Testis (tissue), 3 donors: ENCODE measurements around the gene ZKSCAN5. TPM values are rescaled to one million over a fixed set of nuclear protein-coding genes. Genes with fewer than 3 reads are reported as not detected.

Source experiments
- DNase-seq: peaks from one replicate; pipeline ENCODE4 v3.0.0-alpha.2; 2019
- H3K27ac ChIP-seq, 2 donors: fragments of 200-600 bp; sonication (generic); one replicate each; pipeline ENCODE4 v1.5.1; 2019
- H3K27me3 ChIP-seq: fragments of 200-600 bp; sonication (generic); one replicate; pipeline ENCODE4 v1.5.1; 2019
- H3K36me3 ChIP-seq: fragments of 200-600 bp; sonication (generic); one replicate; pipeline ENCODE4 v1.5.1; 2017; ENCODE audit warnings: low read depth; ENCODE audit errors: missing control alignments
- H3K4me1 ChIP-seq: fragments of 200-600 bp; sonication (generic); one replicate; pipeline ENCODE4 v1.5.1; 2019
- H3K4me3 ChIP-seq, 2 donors: fragments of 200-600 bp; sonication (generic); one replicate each; pipeline ENCODE4 v1.5.1; 2017 to 2019
- H3K9me3 ChIP-seq: fragments of 200-600 bp; sonication (generic); one replicate; pipeline ENCODE4 v1.5.1; 2017
- CTCF ChIP-seq, 3 experiments: fragments of 450-650 bp in 2 of 3; fragments of 200-600 bp in 1 of 3; sonication (generic) in 1 of 3; IDR thresholded peaks; one replicate each; pipeline ENCODE4 v1.5.1; 2016 to 2019; ENCODE audit warnings: antibody characterized with exemption in 3 of 3, mild to moderate bottlenecking in 2 of 3, moderate library complexity in 1 of 3
- POLR2A ChIP-seq: fragments of 450-650 bp; IDR thresholded peaks from one replicate; pipeline ENCODE4 v1.6.1; 2017; ENCODE audit warnings: antibody characterized with exemption, mild to moderate bottlenecking, moderate library complexity
- WGBS, 2 donors: methylation state at CpG; one replicate each; pipeline ENCODE4 v1.1.5; 2018; 5-methylcytosine and 5-hydroxymethylcytosine counted together
- intact Hi-C: fragments of 100-400 bp; cut with DNase I; formaldehyde crosslinking; loops from one replicate; pipeline ENCODE4 v1.15.1; 2023; ENCODE audit warnings: low total_unique reads
- polyA plus RNA-seq: library from polyadenylated mRNA; stranded (reverse); fragments of 350-450 nt; fragmentation: Illumina TruSeq; extraction: RNeasy Lipid Tissue Mini Kit (QIAGEN cat#74804); gene quantifications from one replicate; pipeline ENCODE4 v1.2.3, GENCODE V29; 2014; ENCODE audit warnings: low read depth, low replicate concordance; ENCODE audit not compliant: insufficient read depth
- total RNA-seq, 2 donors: library from RNA; depleted of rRNA; stranded (reverse); fragments of >200 nt; gene quantifications; one replicate each; pipeline ENCODE4 v1.2.3, GENCODE V29; 2016

ZKSCAN5 gene
- total and polyA plus RNA-seq, 3 donors from 2014 or later = 19.9 to 24.9 (median 24.7) TPM

GRCh38 chr7:99505324-99505662, 831 bp downstream of the ZKSCAN5 start:
- intact Hi-C loops = loop anchor here (10.0 kb wide), 1 partner anchor 50 kb away; the partner anchor contains the start of genes FAM200A and ZNF655
- Histone ChIP-seq H3K4me1 (peaks cover 17% of the 10 kb centered on the region), H3K4me3 (peak overlapping the region; percentile 76 to 86), H3K27me3 (no peaks in the 10 kb centered on the region), H3K36me3 (no peaks in the 10 kb centered on the region), H3K9me3 (no peaks in the 10 kb centered on the region), H3K27ac (peak overlapping the region; percentile 94 to 96)
- TF ChIP-seq POLR2A (no peak), CTCF (IDR thresholded peaks at IDR 0.05) (no peak)
- DNase-seq = no peak
- 1 to 4% methylated on average over 7 to 11 of the region's 11 CpGs for WGBS, 2 donors

GRCh38 chr7:99514050-99514449, 9.6 kb downstream of the ZKSCAN5 start:
- H3K27ac ChIP-seq = no peak overlapping the region
- H3K36me3 ChIP-seq = no peaks in the 10 kb centered on the region
- no peak for DNase-seq
- no peak overlapping the region for H3K4me3 ChIP-seq
- H3K27me3 ChIP-seq = no peaks in the 10 kb centered on the region
- WGBS, 2 donors = 87 to 98% methylated on average over 1 of the region's 1 CpG
- intact Hi-C loops = no loop called here
- TF ChIP-seq POLR2A = no peak
- TF ChIP-seq CTCF (IDR thresholded peaks at IDR 0.05) = no peak
- H3K9me3 ChIP-seq = no peaks in the 10 kb centered on the region
- no peaks in the 10 kb centered on the region for H3K4me1 ChIP-seq

GRCh38 chr7:99521399-99521798, 16.9 kb downstream of the ZKSCAN5 start:
- no peaks in the 10 kb centered on the region for H3K27me3 ChIP-seq
- no peaks in the 10 kb centered on the region for H3K4me1 ChIP-seq
- no peaks in the 10 kb centered on the region for H3K36me3 ChIP-seq
- H3K9me3 ChIP-seq = no peaks in the 10 kb centered on the region
- H3K27ac ChIP-seq = no peak overlapping the region
- DNase-seq = no peak
- 91 to 96% methylated on average over 3 of the region's 3 CpGs for WGBS, 2 donors
- intact Hi-C loops = no loop called here
- TF ChIP-seq CTCF (IDR thresholded peaks at IDR 0.05) (no peak), POLR2A (no peak)
- H3K4me3 ChIP-seq = no peak overlapping the region

- no peak for TF ChIP-seq CTCF (IDR thresholded peaks at IDR 0.05)
- no peak for TF ChIP-seq POLR2A
- H3K4me1 ChIP-seq = no peaks in the 10 kb centered on the region
- no peak overlapping the region for H3K4me3 ChIP-seq
- H3K36me3 ChIP-seq = no peaks in the 10 kb centered on the region
- intact Hi-C loops = no loop called here
- DNase-seq = no peak
- 94% methylated on average over 21 of the region's 21 CpGs for WGBS, 2 donors
- no peaks in the 10 kb centered on the region for H3K27me3 ChIP-seq
- no peak overlapping the region for H3K27ac ChIP-seq
- H3K9me3 ChIP-seq = no peaks in the 10 kb centered on the region
Observed at GRCh38 chr7:99525713-99526440, 21.4 kb downstream of the ZKSCAN5 start.

GRCh38 chr7:99531354-99531765, 26.9 kb downstream of the ZKSCAN5 start:
- TF ChIP-seq POLR2A (no peak), CTCF (IDR thresholded peaks at IDR 0.05) (no peak)
- Histone ChIP-seq H3K36me3 (no peaks in the 10 kb centered on the region), H3K4me1 (no peaks in the 10 kb centered on the region), H3K4me3 (no peak overlapping the region), H3K27me3 (no peaks in the 10 kb centered on the region), H3K27ac (no peak overlapping the region), H3K9me3 (no peaks in the 10 kb centered on the region)
- no peak for DNase-seq
- 95 to 96% methylated on average over 12 of the region's 12 CpGs for WGBS, 2 donors
- intact Hi-C loops = no loop called here
